ENCODE results near the gene BDH1. TPM values are rescaled to one million over a fixed set of nuclear protein-coding genes. Genes with fewer than 3 reads are reported as not detected.
"Not testable (repeated sequence)": the region's sequence is repeated elsewhere in the genome, so short reads cannot be mapped to it uniquely, and the experiment has no call there.

The BDH1 gene
- polyA plus RNA-seq, 3 donors: 35.6 to 50.6 (median 42.2) TPM

DNA sequence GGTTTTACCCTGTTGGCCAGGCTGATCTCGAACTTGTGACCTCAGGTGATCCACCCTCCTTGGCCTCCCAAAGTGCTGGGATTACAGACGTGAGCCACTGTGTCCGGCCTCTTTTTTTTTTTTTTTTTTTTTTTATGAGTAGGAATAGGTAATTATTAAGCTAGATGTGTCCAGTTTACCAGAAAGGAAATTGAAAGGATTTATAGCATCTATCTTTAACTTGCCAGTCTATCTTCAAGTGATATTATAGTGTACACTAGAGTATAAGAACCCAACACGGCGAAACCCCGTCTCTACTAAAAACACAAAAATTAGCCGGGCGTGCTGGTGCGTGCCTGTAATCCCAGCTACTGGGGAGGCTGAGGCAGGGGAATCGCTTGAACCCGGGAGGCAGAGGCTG, 31.0 kb upstream of the BDH1 start:
- not testable (repeated sequence) for DNase-seq (ENCODE audit: extremely low read depth in 1 of 11, low read depth in 9 of 11, low spot score in 4 of 11)

GRCh38 chr3:197586181-197586580, 30.4 kb upstream of the BDH1 start:
- DNase-seq (ENCODE audit: extremely low read depth in 1 of 11, low read depth in 9 of 11, low spot score in 4 of 11): no peak

DNA sequence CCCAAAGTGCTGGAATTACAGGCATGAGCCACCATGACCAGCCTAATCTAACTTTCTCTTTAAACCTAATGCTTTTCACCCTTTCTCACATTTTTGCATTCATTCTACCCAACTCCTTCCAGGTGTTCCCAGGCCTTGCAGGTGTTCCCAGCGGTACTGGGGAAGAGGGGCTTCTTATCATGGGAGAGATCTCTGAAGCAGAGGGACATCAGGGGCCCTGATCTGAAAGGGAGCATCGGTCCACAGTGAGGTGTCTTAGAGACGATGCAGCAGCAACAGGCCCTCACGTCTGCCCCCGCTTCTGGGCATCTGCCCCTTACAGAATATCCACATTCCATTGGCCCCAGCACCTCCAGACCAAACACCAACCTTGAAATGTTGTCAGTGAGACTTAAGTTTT, 29.0 kb upstream of the BDH1 start:
- no peak for DNase-seq (ENCODE audit: extremely low read depth in 1 of 11, low read depth in 9 of 11, low spot score in 4 of 11)

DNA sequence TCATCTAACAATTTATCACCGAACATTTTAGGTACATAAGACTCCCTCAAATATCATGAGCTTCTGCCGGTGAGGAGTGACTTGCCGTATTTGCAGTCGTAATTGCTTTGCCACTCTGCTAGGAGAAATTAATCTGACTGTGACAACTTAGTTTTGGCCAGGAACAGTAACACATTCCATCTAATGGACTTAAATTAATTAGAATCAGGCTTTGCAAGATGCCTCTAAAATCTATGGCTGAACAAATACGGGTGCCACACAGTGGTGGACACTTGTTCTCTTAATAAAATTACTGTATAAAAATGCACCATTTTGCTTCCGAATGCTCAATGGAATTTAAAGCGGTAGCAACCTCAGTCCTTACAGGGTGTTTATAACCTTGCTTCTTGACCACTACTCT, 27.6 kb upstream of the BDH1 start:
- DNase-seq (ENCODE audit: extremely low read depth in 1 of 11, low read depth in 9 of 11, low spot score in 4 of 11): no peak

DNA sequence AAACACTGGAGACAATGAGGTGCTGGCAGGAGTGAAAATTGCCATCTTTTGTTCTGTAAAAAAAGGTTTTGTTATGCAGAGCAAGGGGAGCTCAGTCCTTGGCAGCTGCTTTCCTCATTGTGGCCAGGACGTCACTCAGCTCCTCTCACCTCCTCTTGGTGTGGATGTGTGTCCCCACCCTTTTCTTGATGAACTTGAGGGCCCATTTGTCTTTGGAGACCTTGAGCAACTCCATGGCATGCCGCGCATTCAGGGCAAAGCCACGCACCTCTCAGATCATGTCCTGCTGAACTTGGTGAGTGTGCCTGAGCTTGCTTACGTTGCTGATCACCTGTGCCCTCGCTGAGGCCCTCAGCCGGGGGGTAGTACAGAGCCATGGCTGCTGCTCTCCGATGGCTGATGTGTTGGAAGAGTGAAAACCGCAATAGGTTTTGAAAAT, 24.5 kb upstream of the BDH1 start:
- DNase-seq (ENCODE audit: extremely low read depth in 1 of 11, low read depth in 9 of 11, low spot score in 4 of 11): no peak

- DNase-seq (ENCODE audit: extremely low read depth in 1 of 11, low read depth in 9 of 11, low spot score in 4 of 11): no peak
Measured at GRCh38 chr3:197578376-197578775, 22.6 kb upstream of the BDH1 start.

- DNase-seq (ENCODE audit: extremely low read depth in 1 of 11, low read depth in 9 of 11, low spot score in 4 of 11): no peak
Measured at GRCh38 chr3:197577366-197578074, 21.8 kb upstream of the BDH1 start.

DNA sequence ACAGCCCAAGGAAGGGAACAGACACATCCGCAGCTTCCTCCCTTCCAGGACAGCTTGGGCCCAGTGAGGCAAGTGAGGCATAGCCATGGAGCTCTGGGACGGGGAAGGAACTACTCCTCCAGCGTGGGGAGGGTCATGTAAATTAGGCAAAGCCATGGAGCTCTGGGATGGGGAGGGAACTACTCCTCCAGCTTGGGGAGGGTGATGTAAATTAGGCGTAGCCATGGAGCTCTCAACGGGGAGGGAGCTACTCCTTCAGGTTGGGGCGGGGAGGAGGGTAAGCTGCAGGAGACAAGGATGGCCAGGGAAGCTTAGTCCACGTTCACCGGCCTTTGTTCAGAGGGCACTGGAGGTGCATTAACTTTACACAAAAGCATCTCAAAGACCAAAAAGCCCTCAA, 21.1 kb upstream of the BDH1 start:
- no peak for DNase-seq (ENCODE audit: extremely low read depth in 1 of 11, low read depth in 9 of 11, low spot score in 4 of 11)

DNA sequence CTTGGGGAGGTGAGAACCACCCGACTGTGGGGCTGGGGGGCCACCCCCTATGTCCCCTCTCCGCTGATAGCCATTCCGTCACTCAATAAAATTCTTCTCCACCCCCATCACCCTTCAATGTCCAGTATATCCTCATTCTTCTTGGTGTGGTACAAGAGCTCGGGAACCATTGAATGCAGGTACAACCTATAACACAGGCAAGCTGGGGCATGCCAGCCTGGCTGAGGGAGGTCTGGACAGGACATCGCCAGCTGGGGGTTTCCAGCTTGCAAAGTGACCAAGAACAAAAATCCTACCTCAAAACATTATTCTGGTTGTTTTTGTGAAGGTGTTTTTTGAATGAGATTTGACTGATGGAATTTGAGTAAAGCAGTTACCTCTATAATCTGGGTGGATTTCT, 19.6 kb upstream of the BDH1 start:
- DNase-seq (ENCODE audit: extremely low read depth in 1 of 11, low read depth in 9 of 11, low spot score in 4 of 11): no peak

DNA sequence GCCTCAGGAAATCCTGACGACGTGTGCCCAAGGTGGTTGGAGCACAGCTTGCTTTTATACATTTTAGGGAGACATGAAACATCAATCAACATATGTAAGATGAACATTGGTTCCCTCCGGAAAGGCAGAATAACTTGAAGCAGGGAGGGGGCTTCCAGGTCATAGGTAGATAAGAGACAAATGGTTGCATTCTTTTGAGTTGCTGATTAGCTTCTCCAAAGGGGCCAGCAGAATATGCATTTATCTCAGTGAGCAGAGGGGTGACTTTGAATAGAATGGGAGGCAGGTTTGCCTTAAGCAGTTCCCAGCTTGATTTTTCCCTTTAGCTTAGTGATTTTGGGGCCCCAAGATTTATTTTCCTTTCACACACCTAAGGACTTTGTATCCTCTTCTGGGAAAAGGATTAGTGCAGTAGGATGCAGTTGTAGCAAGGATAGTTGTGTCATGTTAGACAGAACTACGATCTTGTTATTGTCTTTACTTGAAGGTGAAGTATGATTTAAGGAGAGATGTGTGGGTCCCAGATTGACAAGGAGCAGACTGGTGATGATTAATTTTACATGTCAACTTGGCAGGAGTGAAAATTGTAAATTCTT, 18.7 kb upstream of the BDH1 start:
- DNase-seq (ENCODE audit: extremely low read depth in 1 of 11, low read depth in 9 of 11, low spot score in 4 of 11): not testable (repeated sequence)

DNA sequence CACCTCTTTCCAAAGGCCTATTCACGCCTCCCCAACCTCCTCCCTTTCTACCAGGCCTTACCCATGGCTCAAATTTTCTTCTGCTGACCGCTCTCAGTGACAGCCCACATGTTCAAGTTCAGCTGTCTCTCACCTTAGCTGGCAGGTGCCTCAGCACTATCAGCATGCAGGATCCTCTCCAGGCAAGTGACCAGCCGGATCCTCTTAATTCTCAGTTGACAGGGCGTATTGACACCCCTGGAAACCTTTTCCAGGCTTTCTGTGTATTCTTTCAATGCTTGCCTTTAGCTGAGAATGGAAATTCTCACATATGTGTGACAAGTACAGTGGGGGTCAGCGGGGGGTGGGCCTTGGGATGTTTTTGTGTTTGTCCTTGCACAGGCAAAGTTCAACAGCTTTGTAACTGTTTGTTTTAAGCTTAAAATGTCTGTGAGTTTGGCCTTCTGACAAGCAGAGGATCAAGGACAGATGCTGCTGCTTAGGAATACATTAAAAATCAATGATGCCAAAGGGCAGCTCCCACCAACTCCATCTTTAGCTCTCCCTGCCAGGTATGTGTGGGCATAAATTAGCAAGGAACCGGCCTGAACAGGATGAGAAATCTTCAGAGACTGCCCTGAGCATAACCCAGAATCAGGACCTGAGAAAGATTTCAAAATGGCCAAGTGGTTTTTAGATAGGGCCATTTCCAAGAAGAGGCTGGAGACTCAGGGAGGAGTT, 17.4 kb upstream of the BDH1 start:
- no peak for DNase-seq (ENCODE audit: extremely low read depth in 1 of 11, low read depth in 9 of 11, low spot score in 4 of 11)

- DNase-seq (ENCODE audit: extremely low read depth in 1 of 11, low read depth in 9 of 11, low spot score in 4 of 11): not testable (repeated sequence)
Measured at GRCh38 chr3:197571880-197572172, 16.1 kb upstream of the BDH1 start.

DNA sequence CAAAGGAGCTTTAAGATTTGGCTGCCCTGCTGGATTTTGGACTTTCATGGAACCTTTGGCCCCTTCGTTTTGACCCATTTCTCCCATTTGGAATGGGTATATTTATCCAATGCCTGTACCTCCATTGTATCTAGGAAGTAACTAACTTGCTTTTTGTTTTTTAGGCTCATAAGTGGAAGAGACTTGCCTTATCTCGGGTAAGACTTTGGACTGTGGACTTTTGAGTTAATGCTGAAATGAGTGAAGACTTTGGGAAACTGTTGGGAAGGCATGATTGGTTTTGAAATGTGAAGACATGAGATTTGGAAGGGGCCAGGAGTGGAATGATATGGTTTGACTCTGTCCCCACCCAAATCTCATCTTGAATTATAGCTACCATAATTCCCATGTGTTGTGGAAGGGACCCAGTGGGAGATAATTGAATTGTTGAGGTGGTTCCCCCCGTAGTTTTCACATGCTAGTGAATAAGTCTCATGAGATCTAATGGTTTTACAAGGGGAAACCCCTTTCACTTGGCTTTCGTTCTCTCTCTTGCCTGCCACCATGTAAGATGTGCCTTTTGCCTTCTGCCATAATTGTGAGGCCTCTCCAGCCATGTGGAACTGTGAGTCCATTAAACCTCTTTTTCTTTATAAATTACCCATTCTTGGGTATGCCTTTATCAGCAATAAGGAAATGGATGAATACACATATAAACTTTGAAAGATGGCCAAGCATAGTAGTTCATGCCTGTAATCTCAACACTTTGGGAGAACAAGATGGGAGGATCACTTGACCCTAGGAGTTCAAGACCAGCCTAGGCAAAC, 15.5 kb upstream of the BDH1 start:
- not testable (repeated sequence) for DNase-seq (ENCODE audit: extremely low read depth in 1 of 11, low read depth in 9 of 11, low spot score in 4 of 11)

GRCh38 chr3:197569433-197569832, 13.7 kb upstream of the BDH1 start:
- DNase-seq (ENCODE audit: extremely low read depth in 1 of 11, low read depth in 9 of 11, low spot score in 4 of 11): not testable (repeated sequence)

DNA sequence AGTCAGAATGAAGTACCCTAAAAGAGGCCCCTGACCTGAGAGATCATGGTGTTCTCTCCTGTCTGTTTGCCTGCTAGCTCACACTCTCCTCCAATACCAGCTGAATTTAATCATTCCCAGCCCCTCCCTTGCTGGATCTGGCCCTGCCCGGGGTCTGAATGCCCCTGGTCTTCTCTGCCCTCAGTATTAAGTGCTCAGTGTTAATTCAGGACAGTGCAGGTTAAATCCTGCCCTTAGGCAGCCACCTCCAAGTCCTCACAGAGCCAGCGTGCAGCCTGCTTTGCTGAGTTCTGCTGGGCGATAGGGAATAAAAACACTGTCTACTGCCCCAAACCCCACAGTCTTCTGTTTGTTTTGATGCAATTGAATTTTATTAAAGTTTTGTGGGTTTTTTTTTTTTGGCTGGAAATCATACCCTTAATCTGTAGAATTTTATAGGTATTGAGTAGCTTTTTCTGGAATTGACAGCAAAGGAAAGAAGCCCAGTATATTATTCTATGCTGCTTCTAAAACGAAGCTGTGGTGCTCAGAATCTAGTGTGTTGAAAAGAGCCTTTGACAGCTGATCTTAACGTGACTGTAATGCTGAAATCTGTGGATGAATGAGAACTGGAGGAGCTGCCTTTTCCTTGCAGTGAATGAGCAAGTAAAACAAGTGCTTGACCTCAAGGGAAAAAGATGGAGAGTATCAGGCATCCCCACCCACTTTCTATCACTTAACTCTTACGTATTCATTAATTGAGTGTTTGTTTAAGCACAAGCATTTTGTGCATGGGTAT, 12.3 kb upstream of the BDH1 start:
- DNase-seq (ENCODE audit: extremely low read depth in 1 of 11, low read depth in 9 of 11, low spot score in 4 of 11): no peak

GRCh38 chr3:197566155-197566554, 10.4 kb upstream of the BDH1 start:
- DNase-seq (ENCODE audit: extremely low read depth in 1 of 11, low read depth in 9 of 11, low spot score in 4 of 11): not testable (repeated sequence)

DNA sequence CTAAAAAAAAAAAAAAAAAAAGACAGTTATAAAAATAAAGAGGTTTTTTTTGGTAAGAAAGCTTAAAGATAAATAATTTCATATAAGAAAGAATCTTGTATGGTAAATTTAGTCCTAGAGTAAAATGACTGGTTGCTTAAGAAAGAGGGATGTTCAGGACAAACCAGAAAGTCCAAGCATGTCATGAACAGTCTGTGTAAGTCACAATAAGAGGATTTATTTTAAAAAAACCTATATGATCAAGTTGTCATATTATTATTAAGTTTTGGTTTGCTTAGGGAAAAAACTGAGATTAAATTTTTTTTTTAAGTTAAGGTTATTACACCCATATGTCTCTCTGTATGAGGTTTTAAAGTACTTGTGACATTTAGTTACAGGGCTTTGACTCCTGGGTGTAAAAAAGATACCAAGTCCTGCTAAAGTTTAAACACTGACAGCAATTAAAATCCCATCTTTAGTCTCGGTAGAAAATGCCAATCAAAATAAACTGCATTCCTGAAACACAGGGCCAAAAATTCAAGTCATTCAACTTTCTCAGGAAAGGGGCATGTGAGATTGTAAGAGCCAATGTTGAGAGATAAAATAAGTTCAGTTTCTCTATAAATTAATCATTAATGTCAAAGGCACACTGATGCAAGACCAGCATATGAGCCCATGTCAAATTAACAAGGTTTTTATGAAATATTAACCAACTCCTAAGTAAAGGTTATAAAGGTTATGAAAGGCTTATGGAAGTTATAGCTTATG, 8.5 kb upstream of the BDH1 start:
- no peak for DNase-seq (ENCODE audit: extremely low read depth in 1 of 11, low read depth in 9 of 11, low spot score in 4 of 11)
